ENCODE data around the gene POLRMT.
A peak's percentile ranks its signal among the peaks of the same experiment; 100 is the strongest.
"Not testable (repeated sequence)": the region's sequence is repeated elsewhere in the genome, so short reads cannot be mapped to it uniquely, and the experiment has no call there.

POLRMT gene

GRCh38 chr19:646779-647565, 13.6 kb upstream of the POLRMT start:
- DNase-seq: no peak

DNA sequence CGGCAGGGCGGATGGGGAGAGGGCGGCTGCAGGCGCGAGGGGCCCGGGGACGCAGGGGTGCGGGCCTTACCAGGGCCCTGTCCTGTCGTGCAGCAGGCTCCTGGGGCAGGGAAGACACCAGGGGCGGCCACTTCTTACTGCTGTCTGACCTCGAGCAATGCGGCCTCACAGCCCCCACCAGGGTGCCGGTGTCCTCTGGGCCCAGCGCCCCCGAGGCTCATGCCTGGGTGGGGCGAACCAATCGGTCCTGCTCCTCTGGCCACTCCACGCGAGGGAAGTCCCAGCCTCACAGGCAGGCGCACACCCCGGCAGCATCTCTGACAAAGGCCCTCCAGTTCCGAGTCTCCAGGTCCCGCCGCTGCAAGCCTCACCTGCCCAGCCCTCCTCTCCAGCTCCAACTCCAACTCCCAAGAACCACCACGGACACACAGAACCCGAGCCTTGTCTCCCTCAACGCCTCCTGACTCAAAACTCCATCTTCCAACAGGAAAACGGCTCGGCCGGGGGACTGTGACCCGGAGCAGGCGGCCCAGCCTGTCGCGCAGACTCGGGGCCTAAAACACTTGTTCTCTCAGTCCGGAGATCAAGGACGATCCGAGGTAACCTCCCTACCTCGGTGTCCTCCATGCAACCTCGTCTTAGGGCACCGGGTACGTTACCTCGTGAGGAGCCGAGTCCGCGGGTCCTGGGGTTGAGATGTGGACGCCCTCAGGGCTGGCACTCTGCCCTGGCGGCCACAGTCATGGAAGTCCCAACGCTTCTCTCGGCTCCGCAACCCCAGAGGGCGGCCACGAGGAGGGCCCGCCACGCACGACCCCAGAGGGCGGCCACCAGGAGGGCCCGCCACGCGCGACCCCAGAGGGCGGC, 12.8 kb upstream of the POLRMT start:
- DNase-seq: no peak

DNA sequence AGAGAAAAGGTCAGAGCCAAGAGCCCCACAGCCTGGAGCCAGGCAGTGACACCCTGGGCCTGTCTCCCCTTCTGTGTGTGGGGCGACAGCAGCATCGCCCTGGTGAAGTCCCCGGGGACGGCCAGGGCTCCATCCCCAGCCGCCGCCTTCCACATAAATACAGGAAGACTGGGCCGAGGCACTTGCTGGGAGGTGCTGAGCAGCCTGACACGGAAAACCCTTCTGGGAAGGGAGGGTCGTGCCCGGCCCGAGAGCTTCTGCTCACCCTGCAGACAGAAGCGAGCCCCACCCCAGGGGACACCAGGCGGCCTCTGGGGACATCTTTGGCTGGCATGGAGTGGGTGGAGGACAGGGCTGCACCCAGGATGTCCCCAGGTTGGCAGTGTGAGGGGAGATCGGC, 11.5 kb upstream of the POLRMT start:
- no peak for DNase-seq

DNA sequence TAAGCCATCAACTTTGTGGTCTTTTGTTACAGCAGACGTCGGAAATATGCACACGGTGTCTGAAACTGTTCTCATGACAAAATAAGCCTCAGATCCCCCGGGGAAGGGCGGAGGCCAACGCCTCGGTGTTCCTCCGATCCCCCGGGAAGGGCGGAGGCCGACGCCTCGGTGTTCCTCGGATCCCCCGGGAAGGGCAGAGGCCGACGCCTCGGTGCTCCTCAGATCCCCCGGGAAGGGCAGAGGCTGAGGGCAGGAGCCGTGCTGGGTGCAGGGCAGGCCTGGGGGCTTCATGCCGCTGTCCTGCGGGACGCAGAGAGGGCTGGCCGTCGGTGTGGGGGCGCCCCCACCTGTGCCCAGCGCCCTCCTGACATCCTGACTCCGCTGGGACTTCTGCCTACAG, 11.0 kb upstream of the POLRMT start:
- no peak for DNase-seq

GRCh38 chr19:643736-644135, 10.4 kb upstream of the POLRMT start:
- DNase-seq: no peak

DNA sequence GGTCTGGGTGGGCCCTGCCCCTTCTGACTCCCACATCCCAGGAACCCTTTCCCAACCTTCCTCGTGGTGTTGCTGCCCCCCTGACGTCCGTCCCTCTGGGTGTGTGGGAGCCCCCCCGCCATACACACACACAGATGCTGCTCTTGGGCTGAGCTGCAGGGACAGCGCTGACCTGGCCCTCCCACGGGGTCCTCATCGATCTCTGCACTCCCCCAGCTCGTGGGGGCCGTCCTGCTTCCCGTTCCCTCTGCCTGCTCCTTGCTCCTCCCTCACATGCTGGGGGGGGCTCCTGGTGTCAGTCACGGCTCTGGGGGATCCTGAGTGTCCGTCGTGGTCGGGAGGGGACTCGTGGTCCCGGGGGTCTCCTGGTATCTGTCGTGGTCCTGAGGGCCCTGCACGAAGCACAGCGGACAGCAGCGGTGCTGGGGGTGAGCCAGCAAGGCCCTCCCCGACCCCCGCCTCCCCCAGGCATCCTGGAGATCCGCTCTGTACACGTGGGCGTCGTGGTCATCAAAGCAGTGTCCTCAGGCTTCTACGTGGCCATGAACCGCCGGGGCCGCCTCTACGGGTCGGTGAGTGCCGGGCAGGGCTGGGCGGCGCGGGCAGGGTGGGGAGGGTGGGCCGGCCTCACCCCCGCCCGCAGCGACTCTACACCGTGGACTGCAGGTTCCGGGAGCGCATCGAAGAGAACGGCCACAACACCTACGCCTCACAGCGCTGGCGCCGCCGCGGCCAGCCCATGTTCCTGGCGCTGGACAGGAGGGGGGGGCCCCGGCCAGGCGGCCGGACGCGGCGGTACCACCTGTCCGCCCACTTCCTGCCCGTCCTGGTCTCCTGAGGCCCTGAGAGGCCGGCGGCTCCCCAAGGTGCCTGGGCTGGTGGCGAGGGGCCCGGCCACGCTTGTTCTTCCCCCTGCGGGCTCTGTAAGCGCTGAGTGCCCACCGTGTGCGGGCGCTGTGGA, 9.7 kb upstream of the POLRMT start:
- DNase-seq: no peak

GRCh38 chr19:641702-642101, 8.4 kb upstream of the POLRMT start:
- no peak for DNase-seq

DNA sequence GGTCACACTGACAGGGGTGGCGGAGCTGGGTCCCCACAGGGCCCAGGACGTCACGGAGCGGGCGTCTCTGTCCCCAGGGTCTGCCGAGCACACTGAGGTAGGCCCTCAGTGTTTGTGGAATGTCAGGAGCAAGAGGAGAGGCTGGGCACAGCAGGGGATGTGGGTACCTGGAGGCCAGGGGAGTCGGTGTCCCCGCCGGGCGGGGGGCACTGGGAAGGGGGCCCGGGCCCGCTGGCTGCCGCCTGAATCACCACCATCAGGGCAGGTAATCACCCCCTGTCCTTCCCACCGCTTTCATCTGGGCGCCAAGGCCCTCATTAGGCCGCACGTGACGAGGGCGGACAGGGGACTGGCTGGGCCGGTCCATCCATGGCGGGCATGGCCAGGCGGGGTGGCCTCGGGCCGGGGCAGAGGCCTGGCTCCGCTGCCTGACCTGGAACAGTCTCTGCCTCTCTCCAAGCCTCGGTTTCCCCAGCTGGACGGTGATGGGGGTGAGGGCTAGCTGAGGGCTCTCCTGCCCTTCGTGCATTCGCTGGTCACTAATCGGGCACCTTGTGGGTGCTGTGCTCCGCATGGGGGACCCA, 7.4 kb upstream of the POLRMT start:
- no peak for DNase-seq

DNA sequence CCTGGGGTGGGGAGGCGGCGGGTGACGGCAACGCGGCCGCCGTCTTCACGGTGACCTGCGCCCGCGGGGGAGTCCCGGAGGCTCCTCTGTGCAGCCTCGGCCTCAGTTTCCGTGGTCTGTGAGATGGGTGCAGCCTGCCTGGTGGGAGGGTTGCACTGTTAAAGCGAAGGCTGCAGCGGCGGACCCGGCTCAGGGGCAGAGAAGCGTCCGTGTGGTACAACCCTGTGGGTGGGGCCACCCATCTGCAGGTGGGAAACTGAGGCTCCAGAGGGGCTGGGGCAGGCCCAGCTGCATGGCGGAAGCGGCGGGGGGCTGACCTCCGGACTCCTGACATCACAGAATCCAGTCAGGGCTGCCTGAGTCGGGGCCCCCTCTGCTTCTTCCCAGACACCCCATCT, 6.8 kb upstream of the POLRMT start:
- no peak for DNase-seq

DNA sequence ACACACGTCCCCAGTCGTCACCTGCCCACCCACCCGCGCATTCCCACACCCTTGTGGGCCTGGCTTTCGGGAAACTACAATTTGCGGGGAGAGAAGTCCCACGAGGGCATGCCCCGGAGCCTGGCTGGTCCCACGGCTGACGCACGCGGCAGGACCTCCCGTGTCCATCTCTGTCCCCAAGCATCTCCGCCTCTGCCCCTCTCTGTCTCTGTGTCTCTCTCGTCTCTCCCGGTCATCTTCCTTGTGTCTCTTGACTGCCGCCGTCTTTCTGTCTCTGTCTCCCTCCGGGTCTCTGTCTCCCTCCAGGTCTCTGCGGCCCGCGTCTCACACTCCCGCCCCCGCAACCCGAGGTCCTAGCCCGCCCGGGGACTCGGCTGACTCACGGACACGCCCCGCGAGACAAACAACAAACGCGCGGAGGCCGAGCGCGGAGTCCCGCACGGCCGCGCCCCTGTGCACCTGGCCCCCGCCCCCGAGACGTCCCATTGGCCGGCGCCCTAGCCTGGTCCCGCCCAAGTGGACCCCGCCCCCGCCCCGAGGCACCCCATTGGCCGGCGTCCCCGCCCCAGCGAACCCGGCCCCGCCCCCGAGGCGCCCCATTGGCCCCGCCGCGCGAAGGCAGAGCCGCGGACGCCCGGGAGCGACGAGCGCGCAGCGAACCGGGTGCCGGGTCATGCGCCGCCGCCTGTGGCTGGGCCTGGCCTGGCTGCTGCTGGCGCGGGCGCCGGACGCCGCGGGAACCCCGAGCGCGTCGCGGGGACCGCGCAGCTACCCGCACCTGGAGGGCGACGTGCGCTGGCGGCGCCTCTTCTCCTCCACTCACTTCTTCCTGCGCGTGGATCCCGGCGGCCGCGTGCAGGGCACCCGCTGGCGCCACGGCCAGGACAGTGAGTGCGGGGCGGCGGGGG, 6.2 kb upstream of the POLRMT start, which contains the start of gene FGF22:
FGF22 (plus strand) TSS at position 627 of the 908 bp plus-strand sequence; CDS start at position 674, 47 bp downstream.
- DNase-seq: peak; percentile 99

GRCh38 chr19:638906-639252, 5.5 kb upstream of the POLRMT start:
- no peak for DNase-seq

DNA sequence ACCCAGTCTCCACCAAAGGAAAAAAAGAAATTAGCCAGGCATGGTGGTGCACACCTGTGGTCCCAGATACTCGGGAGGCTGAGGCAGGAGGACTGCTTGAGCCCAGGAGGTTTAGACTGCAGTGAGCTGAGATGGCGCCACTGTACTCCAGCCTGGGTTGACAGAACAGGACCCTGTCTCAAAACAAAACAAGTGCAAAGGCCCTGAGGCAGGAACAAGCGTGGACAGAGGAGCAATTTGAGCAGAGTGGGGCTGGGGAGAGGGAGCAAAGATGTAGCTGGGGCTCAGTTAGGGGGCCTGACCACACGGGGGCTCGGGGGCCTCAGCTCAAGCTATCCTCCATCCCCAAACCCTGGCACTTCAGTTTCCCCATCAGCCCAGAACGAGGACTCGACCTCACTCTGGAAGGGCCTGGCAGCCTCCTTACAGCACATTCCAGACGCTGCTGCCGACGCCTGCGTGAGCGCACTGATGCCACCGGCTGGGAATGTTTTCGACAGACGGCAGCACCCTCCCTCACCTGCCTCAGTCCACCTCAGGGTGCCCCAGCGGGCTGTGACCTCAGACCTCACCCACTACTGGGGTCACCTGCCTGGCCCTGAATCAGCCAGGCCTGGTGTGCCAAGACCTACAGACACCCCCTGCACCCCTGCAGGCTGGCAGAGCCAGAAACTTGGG, 1.8 kb upstream of the POLRMT start:
- no peak for DNase-seq

DNA sequence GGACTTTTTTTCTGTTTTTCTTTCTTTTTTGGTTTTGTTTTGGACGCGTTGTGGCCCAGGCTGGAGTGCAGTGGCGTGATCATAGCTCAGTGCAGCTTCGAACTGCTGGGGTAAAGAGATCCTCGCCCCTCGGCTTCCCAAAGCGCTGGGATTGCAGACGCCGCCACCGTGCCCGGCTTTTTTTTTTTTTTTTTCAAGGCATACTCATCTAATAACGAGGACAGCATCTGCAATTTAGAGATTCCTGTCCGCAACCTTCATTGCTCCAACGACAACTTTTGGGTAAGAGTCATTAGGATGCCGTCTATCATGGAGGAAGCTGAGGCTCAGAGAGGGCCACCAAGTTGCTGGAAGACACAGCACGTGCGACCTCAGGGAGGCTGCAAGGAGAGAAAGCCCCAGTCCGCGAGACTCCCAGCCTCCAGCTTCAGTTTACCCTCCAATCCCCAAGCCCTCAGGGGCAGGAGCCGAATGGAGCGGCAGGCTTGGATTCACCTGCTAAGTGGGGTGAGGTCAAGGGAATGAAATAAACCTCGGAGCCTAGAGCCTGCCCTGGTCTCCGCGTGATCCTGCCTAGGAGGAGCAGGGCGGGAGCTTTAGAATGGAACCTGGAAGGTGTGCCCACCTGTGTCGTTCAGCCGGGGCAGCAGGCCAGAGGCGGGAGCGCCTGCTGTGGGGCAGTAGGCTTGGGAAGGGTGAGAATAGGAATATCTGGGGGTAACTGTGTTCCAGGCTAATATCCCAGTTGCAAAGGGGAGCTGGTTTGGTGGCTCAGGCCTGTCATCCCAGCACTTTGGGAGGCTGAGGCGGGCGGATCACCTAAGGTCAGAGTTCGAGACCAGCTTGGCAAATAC, 676 bp upstream of the POLRMT start:
- no peak for DNase-seq

DNA sequence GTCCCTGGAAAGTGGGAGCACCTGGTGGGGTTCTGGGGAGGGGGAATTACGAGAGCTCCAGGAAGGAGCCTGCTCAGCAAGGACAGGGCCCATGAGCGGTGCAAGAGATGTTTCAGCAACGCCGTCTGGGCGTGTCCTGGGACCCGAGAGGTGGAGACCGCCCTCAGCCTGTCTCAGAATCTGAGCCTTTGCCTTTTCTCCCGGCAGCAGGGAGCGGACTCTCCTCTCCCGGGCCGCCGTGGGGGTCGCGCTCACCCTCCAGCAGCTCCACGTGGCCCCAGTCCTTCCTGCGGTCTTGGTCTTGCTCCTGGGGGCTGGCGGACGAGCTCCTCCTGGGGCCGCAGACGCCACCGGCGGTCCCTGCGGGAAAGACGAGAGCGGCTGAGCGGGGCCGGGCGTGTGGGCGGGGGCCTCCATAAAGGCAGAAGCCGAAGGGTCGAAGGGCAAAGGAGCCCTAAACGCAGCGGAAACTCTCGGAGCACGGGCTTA, 714 bp downstream of the POLRMT start:
- DNase-seq: peak; percentile 81

GRCh38 chr19:629961-630714, 3.2 kb downstream of the POLRMT start:
- DNase-seq: no peak

DNA sequence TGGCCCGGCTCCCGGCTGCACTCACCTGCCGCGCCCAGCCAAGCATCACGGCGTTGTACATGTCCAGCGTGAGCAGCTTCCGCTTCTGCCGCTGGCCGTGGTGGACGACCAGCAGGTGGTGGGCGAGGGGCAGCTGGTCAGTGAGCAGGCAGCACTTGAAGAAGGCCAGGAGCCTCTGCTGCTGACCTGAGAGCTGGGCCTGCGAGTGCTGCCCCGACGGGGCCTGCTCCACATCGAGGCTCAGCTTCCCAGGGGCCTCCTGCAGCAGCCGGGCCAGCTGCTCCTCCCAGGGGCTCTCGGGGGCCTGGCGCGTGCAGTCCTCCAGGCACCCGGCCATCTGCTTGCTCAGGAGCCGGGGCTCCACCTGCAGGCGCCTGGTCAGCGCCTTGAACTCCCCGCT, 3.8 kb downstream of the POLRMT start:
- not testable (repeated sequence) for DNase-seq

DNA sequence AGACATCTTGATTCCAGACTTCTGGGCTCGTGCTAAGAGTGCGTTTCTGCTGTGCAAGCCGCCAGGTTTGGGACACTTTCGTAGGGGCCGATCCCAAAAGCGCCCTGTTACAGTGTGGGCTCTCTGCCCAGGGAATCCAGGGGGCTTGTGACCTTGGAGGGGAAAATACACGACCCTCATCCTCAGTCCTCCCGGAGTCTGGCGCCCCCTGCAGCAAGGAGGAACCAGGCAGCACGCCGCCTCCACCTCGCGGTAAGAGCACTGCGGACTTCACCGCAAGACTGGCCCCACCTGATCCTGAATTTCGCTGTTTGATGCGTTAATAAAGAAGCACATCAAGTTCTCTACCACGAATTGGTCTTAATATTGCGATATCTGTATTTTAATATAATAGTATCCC, 5.2 kb downstream of the POLRMT start:
- DNase-seq: peak; percentile 74

GRCh38 chr19:626566-626965, 6.8 kb downstream of the POLRMT start:
- not testable (repeated sequence) for DNase-seq

- DNase-seq: no peak
Measured at GRCh38 chr19:625257-625656, 8.1 kb downstream of the POLRMT start.

Measured in activated effector memory CD4-positive, alpha-beta T cell treated with anti-CD3 and anti-CD28 coated beads, Interleukin-2, amount 50 U/mL, for 16 hours (primary cell).